HFF-Myc (cell line): ENCODE data around the gene DIDO1.

ENCODE experiments used
- DNase-seq: peaks from one replicate; pipeline ENCODE4 v3.0.0-alpha.2; 2011; ENCODE audit warnings: low read depth; ENCODE audit errors: extremely low read depth
- H3K4me3 ChIP-seq: replicated peaks from 2 replicates; pipeline ENCODE4 v1.5.1; 2011; ENCODE audit warnings: low read depth, mild to moderate bottlenecking, control low read depth, low read length
- CTCF ChIP-seq: IDR thresholded peaks from 2 replicates; pipeline ENCODE4 v1.5.1; 2012; ENCODE audit warnings: mild to moderate bottlenecking, low read depth, low read length, control low read depth; ENCODE audit errors: missing control alignments

Gene DIDO1

GRCh38 chr20:62935204-62935967 lies 9.1 kb upstream of the DIDO1 start:
- H3K4me3 ChIP-seq: no peak overlapping the region
- DNase-seq: no peak
- no peak for TF ChIP-seq CTCF

- H3K4me3 ChIP-seq: no peak overlapping the region
- DNase-seq: no peak
- TF ChIP-seq CTCF: no peak
Measured at GRCh38 chr20:62933966-62934365, 7.7 kb upstream of the DIDO1 start.

GRCh38 chr20:62931464-62931863 lies 5.2 kb upstream of the DIDO1 start:
- TF ChIP-seq CTCF: no peak
- no peak overlapping the region for H3K4me3 ChIP-seq
- no peak for DNase-seq

- DNase-seq: no peak
- no peak for TF ChIP-seq CTCF
- peak overlapping the region; percentile 37 for H3K4me3 ChIP-seq
Measured at GRCh38 chr20:62929051-62929538, 2.8 kb upstream of the DIDO1 start.

- no peak for DNase-seq
- H3K4me3 ChIP-seq: peak overlapping the region; percentile 37
- TF ChIP-seq CTCF: no peak
Measured at GRCh38 chr20:62928246-62928939, 2.1 kb upstream of the DIDO1 start.

- TF ChIP-seq CTCF: no peak
- H3K4me3 ChIP-seq: peak overlapping the region; percentile 86
- no peak for DNase-seq
Measured at GRCh38 chr20:62927128-62927705, 912 bp upstream of the DIDO1 start.
